GM12878 (cell line): ENCODE measurements around the gene PTK7.

Experiments
- CHD1 ChIP-seq: IDR thresholded peaks from 2 replicates; pipeline ENCODE4 v1.6.1; 2012; ENCODE audit warnings: low read depth, low read length, improper control_type of control experiment
- EED ChIP-seq: sonication (generic); IDR thresholded peaks from 2 replicates; pipeline ENCODE4 v1.6.1; 2016; ENCODE audit warnings: antibody characterized with exemption, low read depth
- EP300 ChIP-seq, 2 experiments: fragments of 150-350 bp in 1 of 2; IDR thresholded peaks; 2 replicates each; pipeline ENCODE4 v1.6.1; 2011 to 2012; ENCODE audit warnings: low read depth in 2 of 2, low read length in 2 of 2, borderline replicate concordance in 1 of 2, improper control_type of control experiment in 1 of 2, inconsistent platforms in 1 of 2; ENCODE audit not compliant: control insufficient read depth in 1 of 2
- ZNF24 ChIP-seq: fragments of 450-650 bp; IDR thresholded peaks from 2 replicates; pipeline ENCODE4 v1.6.1; 2017; ENCODE audit warnings: antibody characterized with exemption, mild to moderate bottlenecking
- TF ChIP-seq, protein P1 (sequence below), 3 experiments: IDR thresholded peaks in 2 of 3; conservative IDR thresholded peaks in 1 of 3; 2 replicates each; pipeline ENCODE4 v1.5.1; 2011; ENCODE audit warnings: low read depth in 3 of 3, low read length in 3 of 3, mild to moderate bottlenecking in 3 of 3, control low read depth in 2 of 3, moderate library complexity in 2 of 3, inconsistent platforms in 1 of 3, mixed read lengths in 1 of 3; ENCODE audit not compliant: control insufficient read depth in 2 of 3, insufficient read depth in 1 of 3; ENCODE audit errors: extremely low read depth in 1 of 3

DNA sequence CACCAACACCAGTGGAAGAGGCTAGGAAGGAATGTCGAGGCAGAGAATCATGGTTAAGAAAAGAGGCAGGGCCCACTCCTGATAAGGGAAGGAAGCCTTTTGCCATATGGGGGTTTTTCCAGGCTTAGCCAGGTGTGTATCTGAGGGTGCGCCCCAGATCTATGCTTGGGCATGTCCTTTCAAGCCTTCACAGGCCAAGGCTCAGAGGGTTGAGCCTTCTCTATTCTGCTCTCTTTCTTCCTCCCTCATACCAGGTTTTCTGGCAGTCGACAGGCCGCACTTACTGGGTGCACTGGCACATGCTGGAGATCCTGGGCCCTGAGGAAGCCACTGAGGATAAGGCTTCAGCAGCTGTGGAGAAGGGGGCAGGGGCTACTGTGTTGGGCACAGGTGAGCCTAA, 110.6 kb downstream of the PTK7 start:
- TF ChIP-seq CHD1 (no peak), ZNF24 (no peak), EP300 (IDR thresholded peaks at IDR 0.05; ENCODE audit: borderline replicate concordance in 1 of 2, control insufficient read depth in 1 of 2, low read depth in 2 of 2, low read length in 2 of 2) (no peak), EED (no peak)
- TF ChIP-seq, protein P1, sequence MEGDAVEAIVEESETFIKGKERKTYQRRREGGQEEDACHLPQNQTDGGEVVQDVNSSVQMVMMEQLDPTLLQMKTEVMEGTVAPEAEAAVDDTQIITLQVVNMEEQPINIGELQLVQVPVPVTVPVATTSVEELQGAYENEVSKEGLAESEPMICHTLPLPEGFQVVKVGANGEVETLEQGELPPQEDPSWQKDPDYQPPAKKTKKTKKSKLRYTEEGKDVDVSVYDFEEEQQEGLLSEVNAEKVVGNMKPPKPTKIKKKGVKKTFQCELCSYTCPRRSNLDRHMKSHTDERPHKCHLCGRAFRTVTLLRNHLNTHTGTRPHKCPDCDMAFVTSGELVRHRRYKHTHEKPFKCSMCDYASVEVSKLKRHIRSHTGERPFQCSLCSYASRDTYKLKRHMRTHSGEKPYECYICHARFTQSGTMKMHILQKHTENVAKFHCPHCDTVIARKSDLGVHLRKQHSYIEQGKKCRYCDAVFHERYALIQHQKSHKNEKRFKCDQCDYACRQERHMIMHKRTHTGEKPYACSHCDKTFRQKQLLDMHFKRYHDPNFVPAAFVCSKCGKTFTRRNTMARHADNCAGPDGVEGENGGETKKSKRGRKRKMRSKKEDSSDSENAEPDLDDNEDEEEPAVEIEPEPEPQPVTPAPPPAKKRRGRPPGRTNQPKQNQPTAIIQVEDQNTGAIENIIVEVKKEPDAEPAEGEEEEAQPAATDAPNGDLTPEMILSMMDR (IDR thresholded peaks at IDR 0.05 in 2 of 3, conservative IDR thresholded peaks at IDR 0.05 in 1 of 3; ENCODE audit: control insufficient read depth in 2 of 3, extremely low read depth in 1 of 3, insufficient read depth in 1 of 3, low read depth in 3 of 3, low read length in 3 of 3): no peak
